Muscle layer of duodenum (tissue), 2 donors: ENCODE measurements around the gene SLC1A1.
A peak's percentile ranks its signal among the peaks of the same experiment; 100 is the strongest.

ENCODE experiments used
- H3K27ac ChIP-seq: one replicate; pipeline ENCODE4 v1.7.0; 2013; ENCODE audit warnings: mild to moderate bottlenecking, low read length
- H3K27me3 ChIP-seq: one replicate; pipeline ENCODE4 v1.7.0; 2013; ENCODE audit warnings: low read depth, mild to moderate bottlenecking, control low read depth, low read length
- H3K36me3 ChIP-seq, 2 donors: one replicate each; pipeline ENCODE4 v1.7.0; 2013; ENCODE audit warnings: low read length in 2 of 2, control low read depth in 1 of 2, mild to moderate bottlenecking in 1 of 2; ENCODE audit not compliant: insufficient read depth in 2 of 2, control insufficient read depth in 1 of 2
- H3K4me1 ChIP-seq, 2 donors: one replicate each; pipeline ENCODE4 v1.7.0; 2013; ENCODE audit warnings: low read length in 2 of 2, mild to moderate bottlenecking in 2 of 2, control low read depth in 1 of 2, moderate library complexity in 1 of 2; ENCODE audit not compliant: insufficient read depth in 2 of 2, control insufficient read depth in 1 of 2
- H3K4me3 ChIP-seq, 2 donors: one replicate each; pipeline ENCODE4 v1.7.0; 2013; ENCODE audit warnings: low read length in 2 of 2, low read depth in 1 of 2, mild to moderate bottlenecking in 1 of 2
- H3K9me3 ChIP-seq, 2 donors: one replicate each; pipeline ENCODE4 v1.7.0; 2013; ENCODE audit warnings: low read length in 2 of 2, control low read depth in 1 of 2, mild to moderate bottlenecking in 1 of 2; ENCODE audit not compliant: control insufficient read depth in 1 of 2
- donor health status: healthy.

SLC1A1 gene

GRCh38 chr9:4491626-4491975 is 1.3 kb downstream of the SLC1A1 start:
- Histone ChIP-seq H3K4me3 (peak overlapping the region; percentile 79 to 85), H3K9me3 (no peaks in the 10 kb centered on the region), H3K36me3 (no peaks in the 10 kb centered on the region), H3K27me3 (peaks cover 10% of the 10 kb centered on the region), H3K27ac (no peak overlapping the region), H3K4me1 (peaks cover 7 to 17% of the 10 kb centered on the region in 2 donors)

- Histone ChIP-seq H3K27ac (no peak overlapping the region), H3K9me3 (no peaks in the 10 kb centered on the region), H3K36me3 (no peaks in the 10 kb centered on the region), H3K4me1 (peaks cover 4 to 14% of the 10 kb centered on the region in 2 donors), H3K27me3 (peaks cover 10% of the 10 kb centered on the region), H3K4me3 (no peak overlapping the region)
These were observed 4.1 kb downstream of the SLC1A1 start for GRCh38 chr9:4494332-4494731.

GRCh38 chr9:4494806-4495205 is 4.5 kb downstream of the SLC1A1 start:
- Histone ChIP-seq H3K36me3 (no peaks in the 10 kb centered on the region), H3K4me3 (no peak overlapping the region), H3K9me3 (no peaks in the 10 kb centered on the region), H3K27me3 (peaks cover 10% of the 10 kb centered on the region), H3K4me1 (peaks cover 3 to 13% of the 10 kb centered on the region in 2 donors), H3K27ac (no peak overlapping the region)

GRCh38 chr9:4495537-4495936 is 5.3 kb downstream of the SLC1A1 start:
- no peak overlapping the region for H3K4me3 ChIP-seq
- H3K27me3 ChIP-seq: peaks cover 10% of the 10 kb centered on the region
- no peaks in the 10 kb centered on the region for H3K36me3 ChIP-seq
- no peaks in the 10 kb centered on the region for H3K9me3 ChIP-seq
- no peak overlapping the region for H3K27ac ChIP-seq
- H3K4me1 ChIP-seq: peaks cover 3 to 13% of the 10 kb centered on the region in 2 donors

GRCh38 chr9:4496497-4496896 is 6.2 kb downstream of the SLC1A1 start:
- H3K4me1 ChIP-seq: peaks cover under 1 to 3% of the 10 kb centered on the region in 2 donors
- H3K4me3 ChIP-seq: no peak overlapping the region
- no peaks in the 10 kb centered on the region for H3K9me3 ChIP-seq
- H3K27me3 ChIP-seq: peaks cover 2% of the 10 kb centered on the region
- H3K36me3 ChIP-seq: no peaks in the 10 kb centered on the region
- no peak overlapping the region for H3K27ac ChIP-seq

GRCh38 chr9:4497395-4497794 is 7.1 kb downstream of the SLC1A1 start:
- H3K4me1 ChIP-seq: no peaks in the 10 kb centered on the region
- H3K9me3 ChIP-seq: no peaks in the 10 kb centered on the region
- no peaks in the 10 kb centered on the region for H3K27me3 ChIP-seq
- no peaks in the 10 kb centered on the region for H3K36me3 ChIP-seq
- no peak overlapping the region for H3K4me3 ChIP-seq
- no peak overlapping the region for H3K27ac ChIP-seq

GRCh38 chr9:4497855-4498254 is 7.6 kb downstream of the SLC1A1 start:
- H3K4me3 ChIP-seq: no peak overlapping the region
- no peaks in the 10 kb centered on the region for H3K4me1 ChIP-seq
- no peaks in the 10 kb centered on the region for H3K9me3 ChIP-seq
- no peaks in the 10 kb centered on the region for H3K27me3 ChIP-seq
- no peaks in the 10 kb centered on the region for H3K36me3 ChIP-seq
- no peak overlapping the region for H3K27ac ChIP-seq

GRCh38 chr9:4499917-4500316 is 9.6 kb downstream of the SLC1A1 start:
- no peaks in the 10 kb centered on the region for H3K36me3 ChIP-seq
- no peak overlapping the region for H3K4me3 ChIP-seq
- no peaks in the 10 kb centered on the region for H3K9me3 ChIP-seq
- H3K4me1 ChIP-seq: no peaks in the 10 kb centered on the region
- no peak overlapping the region for H3K27ac ChIP-seq
- no peaks in the 10 kb centered on the region for H3K27me3 ChIP-seq

GRCh38 chr9:4501147-4501507 is 10.9 kb downstream of the SLC1A1 start:
- Histone ChIP-seq H3K4me3 (no peak overlapping the region), H3K27me3 (no peaks in the 10 kb centered on the region), H3K27ac (no peak overlapping the region), H3K36me3 (no peaks in the 10 kb centered on the region), H3K4me1 (no peaks in the 10 kb centered on the region), H3K9me3 (no peaks in the 10 kb centered on the region)

- H3K9me3 ChIP-seq: no peaks in the 10 kb centered on the region
- H3K4me3 ChIP-seq: no peak overlapping the region
- no peaks in the 10 kb centered on the region for H3K4me1 ChIP-seq
- H3K36me3 ChIP-seq: no peaks in the 10 kb centered on the region
- no peaks in the 10 kb centered on the region for H3K27me3 ChIP-seq
- H3K27ac ChIP-seq: no peak overlapping the region
These were observed 12.2 kb downstream of the SLC1A1 start for GRCh38 chr9:4502444-4502843.

- no peak overlapping the region for H3K4me3 ChIP-seq
- H3K27me3 ChIP-seq: no peaks in the 10 kb centered on the region
- H3K36me3 ChIP-seq: no peaks in the 10 kb centered on the region
- no peaks in the 10 kb centered on the region for H3K4me1 ChIP-seq
- no peak overlapping the region for H3K27ac ChIP-seq
- H3K9me3 ChIP-seq: no peaks in the 10 kb centered on the region
These were observed 12.8 kb downstream of the SLC1A1 start for GRCh38 chr9:4503103-4503502.

- H3K27me3 ChIP-seq: no peaks in the 10 kb centered on the region
- H3K27ac ChIP-seq: no peak overlapping the region
- H3K4me1 ChIP-seq: no peaks in the 10 kb centered on the region
- no peaks in the 10 kb centered on the region for H3K36me3 ChIP-seq
- no peak overlapping the region for H3K4me3 ChIP-seq
- no peaks in the 10 kb centered on the region for H3K9me3 ChIP-seq
These were observed 14.0 kb downstream of the SLC1A1 start for GRCh38 chr9:4504250-4504649.
